HepG2 (cell line): ENCODE data around the gene SART1. TPM values are rescaled to one million over a fixed set of nuclear protein-coding genes. Genes with fewer than 3 reads are reported as not detected.
A peak's percentile ranks its signal among the peaks of the same experiment; 100 is the strongest.

Experiments
- DR1 ChIP-seq: sonication (generic); formaldehyde crosslinking; IDR thresholded peaks from 2 replicates; pipeline ENCODE4 v1.8.0; 2021; ENCODE audit warnings: mild to moderate bottlenecking, missing genetic modification reagents, inconsistent platforms
- E2F2 ChIP-seq: sonication (generic); formaldehyde crosslinking; IDR thresholded peaks from 2 replicates; pipeline ENCODE4 v1.4.0; 2020; ENCODE audit warnings: missing genetic modification reagents, borderline replicate concordance
- HHEX ChIP-seq: IDR thresholded peaks from 2 replicates; pipeline ENCODE4 v1.6.1; 2016; ENCODE audit warnings: control low read depth
- NR2F6 ChIP-seq, 2 experiments: IDR thresholded peaks; 2 replicates each; pipeline ENCODE4 v1.6.1; 2016; ENCODE audit warnings: antibody characterized with exemption in 1 of 2, mild to moderate bottlenecking in 1 of 2
- PAWR ChIP-seq: sonication (generic); formaldehyde crosslinking; IDR thresholded peaks from 2 replicates; pipeline ENCODE4 v1.4.0; 2020; ENCODE audit warnings: missing genetic modification reagents, mild to moderate bottlenecking, borderline replicate concordance
- SKI ChIP-seq: fragments of 450-650 bp; IDR thresholded peaks from one replicate; pipeline ENCODE4 v1.6.1; 2018; ENCODE audit warnings: mild to moderate bottlenecking; ENCODE audit not compliant: partially characterized antibody
- SMC3 ChIP-seq: IDR thresholded peaks from 2 replicates; pipeline ENCODE4 v1.6.1; 2011; ENCODE audit warnings: low read length, improper control_type of control experiment
- SPEN ChIP-seq: sonication (generic); formaldehyde crosslinking; IDR thresholded peaks from 2 replicates; pipeline ENCODE4 v1.5.1; 2020; ENCODE audit warnings: low read depth, mild to moderate bottlenecking, missing genetic modification reagents
- U2AF2 ChIP-seq: fragments of 200-400 bp; formaldehyde crosslinking; IDR thresholded peaks from 2 replicates; pipeline ENCODE4 v1.6.1; 2017; ENCODE audit warnings: low read depth, mild to moderate bottlenecking, low read length
- ZBTB1 ChIP-seq: sonication (generic); formaldehyde crosslinking; IDR thresholded peaks from 2 replicates; pipeline ENCODE4 v1.4.0; 2020; ENCODE audit warnings: missing genetic modification reagents, borderline replicate concordance
- ZBTB2 ChIP-seq: sonication (generic); formaldehyde crosslinking; IDR thresholded peaks from 2 replicates; pipeline ENCODE4 v1.8.0; 2022; ENCODE audit warnings: low read depth, missing genetic modification reagents
- ZNF280B ChIP-seq: sonication (generic); formaldehyde crosslinking; IDR thresholded peaks from 2 replicates; pipeline ENCODE4 v1.5.0; 2020; ENCODE audit warnings: missing genetic modification reagents, mild to moderate bottlenecking, borderline replicate concordance
- ZNF430 ChIP-seq: sonication (generic); formaldehyde crosslinking; IDR thresholded peaks from 2 replicates; pipeline ENCODE4 v1.9.0; 2021; ENCODE audit warnings: mild to moderate bottlenecking, missing genetic modification reagents
- ZNF572 ChIP-seq: sonication (generic); formaldehyde crosslinking; IDR thresholded peaks from 2 replicates; pipeline ENCODE4 v1.5.1; 2020; ENCODE audit warnings: mild to moderate bottlenecking, missing genetic modification reagents
- ZNF672 ChIP-seq: sonication (generic); formaldehyde crosslinking; IDR thresholded peaks from 2 replicates; pipeline ENCODE4 v1.8.1; 2022; ENCODE audit warnings: missing genetic modification reagents
- polyA plus RNA-seq, 8 experiments: library from polyadenylated mRNA; depleted of rRNA in 3 of 8; stranded (reverse) in 7 of 8; unstranded in 1 of 8; fragments of >200 nt; fragmentation: Illumina TruSeq in 4 of 8; extraction: Trizol in 4 of 8; gene quantifications; 2 replicates each; pipeline versions ENCODE4 v1.2.1 to v1.2.3, GENCODE V29; 2011 to 2016; ENCODE audit warnings: low read depth in 4 of 8, missing spikeins in 1 of 8, mixed read lengths in 1 of 8; ENCODE audit not compliant: insufficient read depth in 1 of 8
- total RNA-seq, 5 experiments: library from RNA; depleted of rRNA; stranded (reverse); fragments of >200 nt; fragmentation: Illumina TruSeq; extraction: Trizol; gene quantifications; 2 replicates each; pipeline ENCODE4 v1.2.3, GENCODE V29; 2016; ENCODE audit warnings: low read depth in 1 of 5
- TF ChIP-seq, protein P1 (sequence below): sonication (generic); formaldehyde crosslinking; IDR thresholded peaks from 2 replicates; pipeline ENCODE4 v1.4.0; 2020; ENCODE audit warnings: mild to moderate bottlenecking, low read depth, missing genetic modification reagents
- TF ChIP-seq, protein P2 (sequence below): sonication (generic); formaldehyde crosslinking; IDR thresholded peaks from 2 replicates; pipeline ENCODE4 v1.9.0; 2021; ENCODE audit warnings: missing genetic modification reagents, borderline replicate concordance
- TF ChIP-seq, protein P3 (sequence below): sonication (generic); formaldehyde crosslinking; IDR thresholded peaks from 2 replicates; pipeline ENCODE4 v1.4.0; 2020; ENCODE audit warnings: mild to moderate bottlenecking, missing genetic modification reagents, borderline replicate concordance

The SART1 gene
- total and polyA plus RNA-seq, 2 of the 13 experiments (the other 11 are each of a cell fraction or from before 2014, with no cell fraction given): 11.3 to 22.5 TPM

GRCh38 chr11:66001942-66002647 lies 40.6 kb downstream of the SART1 start, which contains the start of the genes BANF1 and EIF1AD (continued):
- TF ChIP-seq SKI: peak; percentile 73
- no peak for TF ChIP-seq E2F2 (CRISPR knock-in tag)
- no peak; the same call in none of the 2 replicates for TF ChIP-seq DR1 (CRISPR knock-in tag)
- TF ChIP-seq SPEN (CRISPR knock-in tag): peak; percentile 93
- no peak for TF ChIP-seq ZNF672 (CRISPR knock-in tag)
- TF ChIP-seq ZBTB1 (CRISPR knock-in tag): peak; percentile 95; the same call in 1 of the 2 replicates
- TF ChIP-seq, protein P1, sequence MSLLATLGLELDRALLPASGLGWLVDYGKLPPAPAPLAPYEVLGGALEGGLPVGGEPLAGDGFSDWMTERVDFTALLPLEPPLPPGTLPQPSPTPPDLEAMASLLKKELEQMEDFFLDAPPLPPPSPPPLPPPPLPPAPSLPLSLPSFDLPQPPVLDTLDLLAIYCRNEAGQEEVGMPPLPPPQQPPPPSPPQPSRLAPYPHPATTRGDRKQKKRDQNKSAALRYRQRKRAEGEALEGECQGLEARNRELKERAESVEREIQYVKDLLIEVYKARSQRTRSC (CRISPR knock-in tag): peak; percentile 70; the same call in 1 of the 2 replicates
- peak; percentile 46; the same call in 1 of the 2 replicates for TF ChIP-seq HHEX (CRISPR knock-in tag)
- TF ChIP-seq U2AF2: no peak
- no peak; the same call in 1 of the 2 replicates for TF ChIP-seq ZNF430
- TF ChIP-seq ZNF572 (CRISPR knock-in tag): peak; percentile 95; the same call in 1 of the 2 replicates
- no peak for TF ChIP-seq SMC3
- TF ChIP-seq NR2F6 (IDR thresholded peaks at IDR 0.05): peak; percentile 61
- peak; percentile 58; the same call in 1 of the 2 replicates for TF ChIP-seq NR2F6 (CRISPR knock-in tag; IDR thresholded peaks at IDR 0.05)
- TF ChIP-seq, protein P2, sequence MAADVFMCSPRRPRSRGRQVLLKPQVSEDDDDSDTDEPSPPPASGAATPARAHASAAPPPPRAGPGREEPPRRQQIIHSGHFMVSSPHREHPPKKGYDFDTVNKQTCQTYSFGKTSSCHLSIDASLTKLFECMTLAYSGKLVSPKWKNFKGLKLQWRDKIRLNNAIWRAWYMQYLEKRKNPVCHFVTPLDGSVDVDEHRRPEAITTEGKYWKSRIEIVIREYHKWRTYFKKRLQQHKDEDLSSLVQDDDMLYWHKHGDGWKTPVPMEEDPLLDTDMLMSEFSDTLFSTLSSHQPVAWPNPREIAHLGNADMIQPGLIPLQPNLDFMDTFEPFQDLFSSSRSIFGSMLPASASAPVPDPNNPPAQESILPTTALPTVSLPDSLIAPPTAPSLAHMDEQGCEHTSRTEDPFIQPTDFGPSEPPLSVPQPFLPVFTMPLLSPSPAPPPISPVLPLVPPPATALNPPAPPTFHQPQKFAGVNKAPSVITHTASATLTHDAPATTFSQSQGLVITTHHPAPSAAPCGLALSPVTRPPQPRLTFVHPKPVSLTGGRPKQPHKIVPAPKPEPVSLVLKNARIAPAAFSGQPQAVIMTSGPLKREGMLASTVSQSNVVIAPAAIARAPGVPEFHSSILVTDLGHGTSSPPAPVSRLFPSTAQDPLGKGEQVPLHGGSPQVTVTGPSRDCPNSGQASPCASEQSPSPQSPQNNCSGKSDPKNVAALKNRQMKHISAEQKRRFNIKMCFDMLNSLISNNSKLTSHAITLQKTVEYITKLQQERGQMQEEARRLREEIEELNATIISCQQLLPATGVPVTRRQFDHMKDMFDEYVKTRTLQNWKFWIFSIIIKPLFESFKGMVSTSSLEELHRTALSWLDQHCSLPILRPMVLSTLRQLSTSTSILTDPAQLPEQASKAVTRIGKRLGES: no peak
- TF ChIP-seq, protein P3, sequence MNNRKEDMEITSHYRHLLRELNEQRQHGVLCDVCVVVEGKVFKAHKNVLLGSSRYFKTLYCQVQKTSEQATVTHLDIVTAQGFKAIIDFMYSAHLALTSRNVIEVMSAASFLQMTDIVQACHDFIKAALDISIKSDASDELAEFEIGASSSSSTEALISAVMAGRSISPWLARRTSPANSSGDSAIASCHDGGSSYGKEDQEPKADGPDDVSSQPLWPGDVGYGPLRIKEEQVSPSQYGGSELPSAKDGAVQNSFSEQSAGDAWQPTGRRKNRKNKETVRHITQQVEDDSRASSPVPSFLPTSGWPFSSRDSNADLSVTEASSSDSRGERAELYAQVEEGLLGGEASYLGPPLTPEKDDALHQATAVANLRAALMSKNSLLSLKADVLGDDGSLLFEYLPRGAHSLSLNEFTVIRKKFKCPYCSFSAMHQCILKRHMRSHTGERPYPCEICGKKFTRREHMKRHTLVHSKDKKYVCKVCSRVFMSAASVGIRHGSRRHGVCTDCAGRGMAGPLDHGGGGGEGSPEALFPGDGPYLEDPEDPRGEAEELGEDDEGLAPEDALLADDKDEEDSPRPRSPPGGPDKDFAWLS (CRISPR knock-in tag): no peak
- TF ChIP-seq ZBTB2 (CRISPR knock-in tag): peak; percentile 87
- peak; percentile 94 for TF ChIP-seq ZNF280B (CRISPR knock-in tag)
- TF ChIP-seq PAWR (CRISPR knock-in tag): no peak
